ENCODE data around the gene NCAN. TPM values are rescaled to one million over a fixed set of nuclear protein-coding genes. Genes with fewer than 3 reads are reported as not detected.

The NCAN gene
- total and polyA plus RNA-seq, 2 of the 13 experiments (the other 11 are each of a cell fraction or from before 2014, with no cell fraction given), result not detected

- TF ChIP-seq, protein P1, sequence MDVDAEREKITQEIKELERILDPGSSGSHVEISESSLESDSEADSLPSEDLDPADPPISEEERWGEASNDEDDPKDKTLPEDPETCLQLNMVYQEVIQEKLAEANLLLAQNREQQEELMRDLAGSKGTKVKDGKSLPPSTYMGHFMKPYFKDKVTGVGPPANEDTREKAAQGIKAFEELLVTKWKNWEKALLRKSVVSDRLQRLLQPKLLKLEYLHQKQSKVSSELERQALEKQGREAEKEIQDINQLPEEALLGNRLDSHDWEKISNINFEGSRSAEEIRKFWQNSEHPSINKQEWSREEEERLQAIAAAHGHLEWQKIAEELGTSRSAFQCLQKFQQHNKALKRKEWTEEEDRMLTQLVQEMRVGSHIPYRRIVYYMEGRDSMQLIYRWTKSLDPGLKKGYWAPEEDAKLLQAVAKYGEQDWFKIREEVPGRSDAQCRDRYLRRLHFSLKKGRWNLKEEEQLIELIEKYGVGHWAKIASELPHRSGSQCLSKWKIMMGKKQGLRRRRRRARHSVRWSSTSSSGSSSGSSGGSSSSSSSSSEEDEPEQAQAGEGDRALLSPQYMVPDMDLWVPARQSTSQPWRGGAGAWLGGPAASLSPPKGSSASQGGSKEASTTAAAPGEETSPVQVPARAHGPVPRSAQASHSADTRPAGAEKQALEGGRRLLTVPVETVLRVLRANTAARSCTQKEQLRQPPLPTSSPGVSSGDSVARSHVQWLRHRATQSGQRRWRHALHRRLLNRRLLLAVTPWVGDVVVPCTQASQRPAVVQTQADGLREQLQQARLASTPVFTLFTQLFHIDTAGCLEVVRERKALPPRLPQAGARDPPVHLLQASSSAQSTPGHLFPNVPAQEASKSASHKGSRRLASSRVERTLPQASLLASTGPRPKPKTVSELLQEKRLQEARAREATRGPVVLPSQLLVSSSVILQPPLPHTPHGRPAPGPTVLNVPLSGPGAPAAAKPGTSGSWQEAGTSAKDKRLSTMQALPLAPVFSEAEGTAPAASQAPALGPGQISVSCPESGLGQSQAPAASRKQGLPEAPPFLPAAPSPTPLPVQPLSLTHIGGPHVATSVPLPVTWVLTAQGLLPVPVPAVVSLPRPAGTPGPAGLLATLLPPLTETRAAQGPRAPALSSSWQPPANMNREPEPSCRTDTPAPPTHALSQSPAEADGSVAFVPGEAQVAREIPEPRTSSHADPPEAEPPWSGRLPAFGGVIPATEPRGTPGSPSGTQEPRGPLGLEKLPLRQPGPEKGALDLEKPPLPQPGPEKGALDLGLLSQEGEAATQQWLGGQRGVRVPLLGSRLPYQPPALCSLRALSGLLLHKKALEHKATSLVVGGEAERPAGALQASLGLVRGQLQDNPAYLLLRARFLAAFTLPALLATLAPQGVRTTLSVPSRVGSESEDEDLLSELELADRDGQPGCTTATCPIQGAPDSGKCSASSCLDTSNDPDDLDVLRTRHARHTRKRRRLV (CRISPR knock-in tag; IDR thresholded peaks at IDR 0.05), result no peak
- TF ChIP-seq ZNF670 (CRISPR knock-in tag; IDR thresholded peaks at IDR 0.05; ENCODE audit: borderline replicate concordance), result no peak
- TF ChIP-seq ZNF335 (CRISPR knock-in tag; IDR thresholded peaks at IDR 0.05), result no peak
- no peak for TF ChIP-seq ZNF770 (CRISPR knock-in tag; IDR thresholded peaks at IDR 0.05)
Measured at GRCh38 chr19:19258589-19259338, 47.0 kb downstream of the NCAN start (continued).

- 91% methylated on average over 2 of the region's 2 CpGs for WGBS (ENCODE audit: low lambda C conversion rate)
- POLR2A ChIA-PET, result no interaction called here
- FAIRE-seq, result no peak
- Histone ChIP-seq H2AFZ (ENCODE audit: low read length) (no peak overlapping the region), H3K4me3 (replicated peaks in 1 of 3; ENCODE audit: insufficient read depth in 1 of 3, low read depth in 2 of 3, low read length in 3 of 3) (no peak overlapping the region), H3K27ac (ENCODE audit: extremely low read length, insufficient read depth, low read length) (no peak overlapping the region), H3K27me3 (ENCODE audit: control insufficient read depth in 1 of 2, insufficient read depth in 2 of 2, low read length in 2 of 2) (peaks cover 0 to 22% of the 10 kb centered on the region in 2 experiments; a peak in 4 of 5 replicates), H3K9me3 (ENCODE audit: low read length) (no peaks in the 10 kb centered on the region), H3K79me2 (ENCODE audit: insufficient read depth, low read length) (no peaks in the 10 kb centered on the region), H3K4me1 (ENCODE audit: insufficient read depth, low read length) (peaks cover 17% of the 10 kb centered on the region), H3K4me2 (ENCODE audit: low read depth, low read length) (no peak overlapping the region), H4K20me1 (ENCODE audit: insufficient read depth, low read length) (no peaks in the 10 kb centered on the region), H3K9ac (ENCODE audit: insufficient read depth, low read depth, low read length) (no peak overlapping the region), H3K36me3 (replicated peaks in 1 of 2; ENCODE audit: control insufficient read depth in 1 of 2, insufficient read depth in 2 of 2, low read length in 2 of 2) (no peaks in the 10 kb centered on the region)
- intact Hi-C loops (cut with micrococcal nuclease; ENCODE audit: unreplicated experiment), result no loop called here
- ATAC-seq, result peak; percentile 50
- no TSS peak for BruUV-seq (replicated peaks)
- CTCF ChIA-PET (ENCODE audit: low intra/inter-chr PET ratio, low total read pairs), result no interaction called here
- in situ Hi-C loops (cut with HindIII; ENCODE audit: extremely low pct_ligation_motif_present, low pct_unique_long_range_greater_than_20kb), result no loop called here
- DNase-seq (ENCODE audit: low spot score), result peak; percentile 38
- TF ChIP-seq KLF15 (CRISPR knock-in tag; IDR thresholded peaks at IDR 0.05; ENCODE audit: borderline replicate concordance), result no peak
- no peak for TF ChIP-seq AHR (CRISPR knock-in tag; IDR thresholded peaks at IDR 0.05)
- no peak for TF ChIP-seq ZMYM4 (CRISPR knock-in tag; IDR thresholded peaks at IDR 0.05)
- TF ChIP-seq NFKB2 (CRISPR knock-in tag; IDR thresholded peaks at IDR 0.05; ENCODE audit: borderline replicate concordance), result no peak
- TF ChIP-seq HOXA9 (CRISPR knock-in tag; IDR thresholded peaks at IDR 0.05; ENCODE audit: borderline replicate concordance), result no peak
- TF ChIP-seq, protein P2, sequence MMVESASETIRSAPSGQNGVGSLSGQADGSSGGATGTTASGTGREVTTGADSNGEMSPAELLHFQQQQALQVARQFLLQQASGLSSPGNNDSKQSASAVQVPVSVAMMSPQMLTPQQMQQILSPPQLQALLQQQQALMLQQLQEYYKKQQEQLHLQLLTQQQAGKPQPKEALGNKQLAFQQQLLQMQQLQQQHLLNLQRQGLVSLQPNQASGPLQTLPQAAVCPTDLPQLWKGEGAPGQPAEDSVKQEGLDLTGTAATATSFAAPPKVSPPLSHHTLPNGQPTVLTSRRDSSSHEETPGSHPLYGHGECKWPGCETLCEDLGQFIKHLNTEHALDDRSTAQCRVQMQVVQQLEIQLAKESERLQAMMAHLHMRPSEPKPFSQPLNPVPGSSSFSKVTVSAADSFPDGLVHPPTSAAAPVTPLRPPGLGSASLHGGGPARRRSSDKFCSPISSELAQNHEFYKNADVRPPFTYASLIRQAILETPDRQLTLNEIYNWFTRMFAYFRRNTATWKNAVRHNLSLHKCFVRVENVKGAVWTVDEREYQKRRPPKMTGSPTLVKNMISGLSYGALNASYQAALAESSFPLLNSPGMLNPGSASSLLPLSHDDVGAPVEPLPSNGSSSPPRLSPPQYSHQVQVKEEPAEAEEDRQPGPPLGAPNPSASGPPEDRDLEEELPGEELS (CRISPR knock-in tag; IDR thresholded peaks at IDR 0.05), result no peak
- no peak for TF ChIP-seq ELF3 (CRISPR knock-in tag; IDR thresholded peaks at IDR 0.05)
- no peak for TF ChIP-seq NCOA1 (CRISPR knock-in tag; IDR thresholded peaks at IDR 0.05)
- TF ChIP-seq ZNF496 (CRISPR knock-in tag; IDR thresholded peaks at IDR 0.05; ENCODE audit: insufficient replicate concordance), result no peak
- TF ChIP-seq SNAI1 (CRISPR knock-in tag; IDR thresholded peaks at IDR 0.05; ENCODE audit: borderline replicate concordance), result no peak
Measured at GRCh38 chr19:19259741-19260140, 48.0 kb downstream of the NCAN start.

Data from HepG2 (cell line).